ENCODE data around the gene ARHGAP15. TPM values are rescaled to one million over a fixed set of nuclear protein-coding genes. Genes with fewer than 3 reads are reported as not detected.

The ARHGAP15 gene
- total RNA-seq, 2 donors from 2014 or later, result 277 to 309 TPM

GRCh38 chr2:143226714-143227541 is 97.7 kb downstream of the ARHGAP15 start:
- peak overlapping the region; percentile 89 for H3K27ac Mint-ChIP-seq
- peak overlapping the region; percentile 82 for H3K4me3 Mint-ChIP-seq
- H3K36me3 Mint-ChIP-seq (ENCODE audit: low read depth), result peaks cover 5% of the 10 kb centered on the region
- peaks cover 24% of the 10 kb centered on the region for H3K4me1 Mint-ChIP-seq
- DNase-seq, result no peak
- no peaks in the 10 kb centered on the region for H3K27me3 Mint-ChIP-seq
- no peaks in the 10 kb centered on the region for H3K9me3 ChIP-seq (ENCODE audit: control insufficient read depth, low read length, poor library complexity, severe bottlenecking)
- no peak for ATAC-seq

GRCh38 chr2:143229411-143229810 is 100.2 kb downstream of the ARHGAP15 start:
- Mint-ChIP-seq H3K4me3 (no peak overlapping the region), H3K27ac (peak overlapping the region; percentile 24), H3K27me3 (no peaks in the 10 kb centered on the region), H3K4me1 (peaks cover 9% of the 10 kb centered on the region), H3K36me3 (ENCODE audit: low read depth) (peaks cover 6% of the 10 kb centered on the region)
- peaks cover 6% of the 10 kb centered on the region for H3K9me3 ChIP-seq (ENCODE audit: control insufficient read depth, low read length, poor library complexity, severe bottlenecking)
- no peak for ATAC-seq
- no peak for DNase-seq

DNA sequence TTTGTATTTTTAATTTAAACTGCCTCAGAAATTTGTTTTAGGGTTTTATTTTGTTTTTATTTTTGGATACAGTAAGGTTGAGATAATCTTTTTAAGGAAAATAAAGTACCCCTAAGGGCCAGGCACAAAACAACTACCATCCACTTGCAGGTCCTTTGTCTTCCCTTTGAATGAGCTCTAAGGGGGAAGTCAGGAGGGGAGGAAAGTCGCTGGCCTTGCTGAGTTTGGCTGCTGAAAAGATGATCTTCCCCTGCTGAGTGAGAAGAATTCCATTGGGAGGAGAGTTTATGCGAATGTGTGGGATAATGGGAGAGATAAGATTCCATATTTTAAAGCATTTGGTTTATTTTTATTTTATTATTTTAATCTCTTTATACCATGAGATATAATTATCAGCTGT is 100.7 kb downstream of the ARHGAP15 start:
- H3K4me3 Mint-ChIP-seq, result no peak overlapping the region
- no peak for ATAC-seq
- peaks cover 6% of the 10 kb centered on the region for H3K36me3 Mint-ChIP-seq (ENCODE audit: low read depth)
- DNase-seq, result no peak
- peaks cover 6% of the 10 kb centered on the region for H3K9me3 ChIP-seq (ENCODE audit: control insufficient read depth, low read length, poor library complexity, severe bottlenecking)
- H3K4me1 Mint-ChIP-seq, result peaks cover 9% of the 10 kb centered on the region
- peak overlapping the region; percentile 24 for H3K27ac Mint-ChIP-seq
- H3K27me3 Mint-ChIP-seq, result no peaks in the 10 kb centered on the region

DNA sequence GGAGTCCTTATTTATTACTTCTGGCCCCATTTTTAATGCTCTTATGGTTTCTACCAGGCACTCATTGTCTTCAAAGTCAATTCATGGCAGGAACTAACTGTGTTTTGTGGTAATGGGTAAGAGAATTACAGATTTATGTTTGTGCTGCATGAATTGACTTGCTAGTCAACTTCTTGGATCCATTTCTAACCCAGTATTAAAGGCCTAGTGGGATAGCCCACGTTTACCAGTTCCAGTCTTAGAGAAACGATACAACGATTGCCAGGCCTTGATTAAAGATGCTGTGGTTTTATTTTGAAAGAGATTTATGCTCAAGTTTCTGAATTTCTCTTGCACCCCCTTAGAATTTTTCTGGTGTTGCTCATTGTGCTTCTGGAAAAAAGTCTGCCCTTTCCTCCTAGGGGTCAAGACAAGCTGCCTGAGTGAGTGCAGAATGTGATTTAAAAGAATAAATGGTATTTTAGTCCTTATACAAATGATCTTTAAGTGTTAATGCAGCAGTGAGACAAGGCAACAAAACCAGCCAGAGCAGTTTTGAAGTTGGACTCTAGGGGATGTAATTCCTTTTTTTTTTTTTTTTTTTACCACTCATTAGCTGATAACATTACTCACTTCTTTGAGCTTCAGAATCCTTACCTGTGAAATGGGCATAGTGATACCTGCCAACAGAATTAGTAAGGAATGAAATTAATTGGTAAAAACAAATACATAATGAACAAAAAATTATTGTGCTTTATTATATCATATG is 101.5 kb downstream of the ARHGAP15 start:
- peaks cover 6% of the 10 kb centered on the region for H3K9me3 ChIP-seq (ENCODE audit: control insufficient read depth, low read length, poor library complexity, severe bottlenecking)
- no peak for DNase-seq
- H3K4me3 Mint-ChIP-seq, result no peak overlapping the region
- H3K36me3 Mint-ChIP-seq (ENCODE audit: low read depth), result peaks cover 8% of the 10 kb centered on the region
- H3K27ac Mint-ChIP-seq, result no peak overlapping the region
- H3K4me1 Mint-ChIP-seq, result peaks cover 10% of the 10 kb centered on the region
- H3K27me3 Mint-ChIP-seq, result no peaks in the 10 kb centered on the region
- ATAC-seq, result no peak

DNA sequence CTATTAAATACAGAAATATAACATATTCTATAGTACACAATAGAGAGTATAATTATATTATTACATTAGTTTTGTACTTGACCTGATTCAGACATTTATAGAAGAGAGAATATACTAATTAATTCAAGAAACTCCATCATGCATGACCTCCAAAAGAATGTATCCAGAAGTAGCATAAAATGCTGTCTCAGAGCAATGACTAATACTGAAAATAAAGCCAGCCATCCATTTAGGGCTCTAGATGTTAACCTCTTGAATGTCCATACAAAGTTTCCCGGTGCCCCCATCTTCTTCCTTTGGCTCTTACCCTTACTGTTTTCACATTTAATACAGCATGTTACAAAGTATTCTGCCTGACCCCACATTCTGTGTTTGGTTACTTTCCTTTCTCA is 102.0 kb downstream of the ARHGAP15 start:
- H3K27ac Mint-ChIP-seq, result no peak overlapping the region
- no peaks in the 10 kb centered on the region for H3K27me3 Mint-ChIP-seq

DNA sequence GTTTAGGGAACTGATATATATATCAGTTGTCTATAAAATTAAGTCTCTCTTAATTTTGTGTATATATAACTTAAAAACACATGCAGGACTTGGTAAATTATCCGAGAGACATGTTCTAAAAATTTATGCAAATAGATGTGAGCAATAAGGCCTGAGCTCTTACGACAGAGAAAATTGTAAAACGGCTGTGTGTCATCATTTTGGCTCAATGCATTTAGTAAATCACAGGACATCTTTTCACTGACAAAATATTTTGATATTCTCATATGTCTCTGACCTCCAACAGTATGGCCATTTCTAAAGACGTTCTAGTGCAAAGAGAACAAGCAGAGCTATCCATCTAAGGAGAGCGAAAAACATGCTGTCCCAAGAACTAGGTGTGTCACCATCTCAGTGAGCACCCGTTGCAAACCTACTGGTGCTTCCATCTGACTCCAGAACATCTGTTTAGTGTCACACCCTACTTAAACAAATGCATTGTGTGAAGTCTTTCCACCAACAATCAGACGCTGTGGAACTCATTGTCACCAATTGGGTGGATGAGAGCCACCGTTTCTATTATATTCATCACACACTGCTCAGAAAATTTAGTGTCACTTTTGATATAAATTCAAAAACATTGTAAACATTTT is 108.0 kb downstream of the ARHGAP15 start:
- Mint-ChIP-seq H3K27me3 (no peaks in the 10 kb centered on the region), H3K27ac (no peak overlapping the region), H3K4me3 (no peak overlapping the region), H3K36me3 (ENCODE audit: low read depth) (peaks cover 13% of the 10 kb centered on the region), H3K4me1 (peaks cover 14% of the 10 kb centered on the region)
- peaks cover 6% of the 10 kb centered on the region for H3K9me3 ChIP-seq (ENCODE audit: control insufficient read depth, low read length, poor library complexity, severe bottlenecking)
- DNase-seq (no peak), ATAC-seq (no peak)

More for the DNA sequence above, 102.0 kb downstream of the ARHGAP15 start:
- peaks cover 6% of the 10 kb centered on the region for H3K9me3 ChIP-seq (ENCODE audit: control insufficient read depth, low read length, poor library complexity, severe bottlenecking)
- H3K36me3 Mint-ChIP-seq (ENCODE audit: low read depth), result peaks cover 8% of the 10 kb centered on the region
- H3K4me3 Mint-ChIP-seq, result no peak overlapping the region
- peaks cover 8% of the 10 kb centered on the region for H3K4me1 Mint-ChIP-seq
- ATAC-seq, result no peak
- DNase-seq, result no peak

DNA sequence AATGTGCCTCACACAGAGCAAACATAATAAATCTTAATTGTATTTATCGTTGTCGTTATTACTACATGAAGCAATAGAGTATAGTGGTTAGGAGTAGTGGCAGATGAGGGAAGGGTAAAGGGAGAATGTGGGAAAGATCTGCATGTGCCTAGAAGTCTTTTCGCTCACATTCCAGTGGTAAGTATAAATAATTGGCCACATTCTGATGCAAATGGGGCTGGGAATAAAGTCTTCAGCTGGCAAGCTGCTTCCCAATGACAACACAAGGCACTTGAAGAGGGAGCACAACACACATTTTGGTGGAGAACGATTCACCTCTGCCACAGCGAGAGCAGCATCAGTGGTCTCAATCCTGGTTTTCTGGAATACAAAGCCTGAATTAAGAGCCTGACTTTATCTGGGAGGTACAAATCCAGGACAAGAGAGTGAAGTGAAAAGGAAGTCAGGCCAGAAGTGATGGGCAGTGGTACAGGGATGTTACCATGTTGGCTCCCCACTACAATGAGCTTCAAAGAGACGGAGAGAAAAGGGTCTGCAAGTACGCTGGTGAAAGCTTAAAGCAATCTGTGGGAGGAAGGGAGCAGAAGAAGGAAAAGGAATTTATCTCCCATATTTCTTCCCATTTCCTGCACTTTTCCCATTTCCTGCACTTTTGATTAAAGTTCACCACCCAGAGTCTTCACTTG is 112.3 kb downstream of the ARHGAP15 start:
- peaks cover 5% of the 10 kb centered on the region for H3K36me3 Mint-ChIP-seq (ENCODE audit: low read depth)
- DNase-seq (no peak), ATAC-seq (no peak)
- no peaks in the 10 kb centered on the region for H3K9me3 ChIP-seq (ENCODE audit: control insufficient read depth, low read length, poor library complexity, severe bottlenecking)
- no peak overlapping the region for H3K4me3 Mint-ChIP-seq
- peak overlapping the region; percentile 17 for H3K27ac Mint-ChIP-seq
- peaks cover 11% of the 10 kb centered on the region for H3K4me1 Mint-ChIP-seq
- H3K27me3 Mint-ChIP-seq, result no peaks in the 10 kb centered on the region

- no peaks in the 10 kb centered on the region for H3K9me3 ChIP-seq (ENCODE audit: control insufficient read depth, low read length, poor library complexity, severe bottlenecking)
- Mint-ChIP-seq H3K4me1 (peaks cover 12% of the 10 kb centered on the region), H3K27me3 (no peaks in the 10 kb centered on the region), H3K27ac (no peak overlapping the region), H3K4me3 (no peak overlapping the region), H3K36me3 (ENCODE audit: low read depth) (peaks cover 9% of the 10 kb centered on the region)
- DNase-seq (no peak), ATAC-seq (no peak)
Measured at GRCh38 chr2:143246246-143246645, 117.0 kb downstream of the ARHGAP15 start.

- H3K4me3 Mint-ChIP-seq, result no peak overlapping the region
- no peaks in the 10 kb centered on the region for H3K27me3 Mint-ChIP-seq
- ATAC-seq (peak; percentile 85), DNase-seq (peak in 2 of 3 donors; percentile 16 to 17)
- peaks cover 8% of the 10 kb centered on the region for H3K4me1 Mint-ChIP-seq
- H3K36me3 Mint-ChIP-seq (ENCODE audit: low read depth), result peaks cover 4% of the 10 kb centered on the region
- H3K9me3 ChIP-seq (ENCODE audit: control insufficient read depth, low read length, poor library complexity, severe bottlenecking), result no peaks in the 10 kb centered on the region
- H3K27ac Mint-ChIP-seq, result no peak overlapping the region
Measured at GRCh38 chr2:143246815-143247744, 117.9 kb downstream of the ARHGAP15 start.

DNA sequence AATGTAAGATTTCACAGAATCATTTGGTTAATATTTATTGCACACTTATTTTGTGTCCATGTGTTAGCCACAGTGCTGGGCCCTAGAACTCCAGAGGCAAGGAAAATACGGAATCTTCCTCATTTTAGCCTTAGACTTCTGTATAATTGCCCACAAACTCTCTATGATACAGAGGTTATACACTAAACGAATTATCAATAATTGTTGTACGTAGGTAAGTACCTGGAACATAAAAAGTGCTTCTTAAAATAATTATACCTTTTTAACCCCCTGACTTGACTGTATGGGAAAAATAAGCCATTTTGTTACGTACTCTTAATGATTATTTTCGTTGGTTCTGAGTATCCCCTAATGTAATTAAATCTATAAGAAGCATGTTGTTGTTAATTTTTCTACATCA is 119.4 kb downstream of the ARHGAP15 start:
- H3K36me3 Mint-ChIP-seq (ENCODE audit: low read depth), result peaks cover 4% of the 10 kb centered on the region
- H3K9me3 ChIP-seq (ENCODE audit: control insufficient read depth, low read length, poor library complexity, severe bottlenecking), result no peaks in the 10 kb centered on the region
- no peak for ATAC-seq
- DNase-seq, result no peak
- H3K27me3 Mint-ChIP-seq, result no peaks in the 10 kb centered on the region
- H3K4me3 Mint-ChIP-seq, result no peak overlapping the region
- H3K27ac Mint-ChIP-seq, result no peak overlapping the region
- H3K4me1 Mint-ChIP-seq, result peaks cover 16% of the 10 kb centered on the region

DNA sequence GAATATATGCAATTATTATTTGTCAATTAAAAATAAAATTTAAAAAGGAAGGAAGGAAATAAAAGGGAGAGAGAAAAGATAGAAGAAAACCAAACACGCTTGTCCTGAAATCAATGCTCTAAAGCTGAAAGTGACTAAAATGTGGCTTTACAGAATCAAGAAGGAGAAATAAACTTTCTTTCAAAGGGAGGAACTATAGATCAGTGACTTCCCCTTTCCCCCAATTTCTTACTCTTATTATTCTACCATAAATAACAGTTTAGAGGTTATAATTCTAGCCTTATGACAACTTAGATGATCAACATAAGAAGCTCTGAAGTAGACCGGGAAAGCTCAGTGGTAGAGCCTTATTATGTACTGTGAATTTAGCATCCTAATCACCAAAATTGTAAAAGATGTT is 122.5 kb downstream of the ARHGAP15 start:
- H3K36me3 Mint-ChIP-seq (ENCODE audit: low read depth), result peaks cover 4% of the 10 kb centered on the region
- peaks cover 23% of the 10 kb centered on the region for H3K4me1 Mint-ChIP-seq
- H3K4me3 Mint-ChIP-seq, result peak overlapping the region; percentile 79

More for the DNA sequence above, 122.5 kb downstream of the ARHGAP15 start:
- no peak for DNase-seq
- no peaks in the 10 kb centered on the region for H3K27me3 Mint-ChIP-seq
- no peak overlapping the region for H3K27ac Mint-ChIP-seq
- no peak for ATAC-seq
- H3K9me3 ChIP-seq (ENCODE audit: control insufficient read depth, low read length, poor library complexity, severe bottlenecking), result no peaks in the 10 kb centered on the region

All from T-helper 17 cell (primary cell).